K562 (cell line): ENCODE data around the gene UGT3A2. TPM values are rescaled to one million over a fixed set of nuclear protein-coding genes. Genes with fewer than 3 reads are reported as not detected.

Experiments
- ATAC-seq: fragments of 200-7000 bp; cut with Tn5 transposase; 3 replicates; pipeline ENCODE4 v1.9.1; 2020; ENCODE audit warnings: moderate library complexity
- BruUV-seq: library from RNA; stranded (reverse); fragments of 400-500 nt; replicated peaks from 2 replicates; lab custom pipeline; 2021; lab: Mats Ljungman, UMichigan
- CTCF ChIA-PET: fragments of 300-600 bp; formaldehyde crosslinking; extraction: SDS; loops from one replicate; lab custom pipeline; 2021; ENCODE audit warnings: low intra/inter-chr PET ratio; lab: Yijun Ruan, JAX
- POLR2A ChIA-PET: fragments of 300-600, 350-650 bp; sonication (Branson Sonifier 250); formaldehyde crosslinking; extraction: SDS; loops from one replicate; lab custom pipeline; 2021; ENCODE audit warnings: antibody characterized with exemption, inconsistent platforms; lab: Yijun Ruan, JAX
- DNase-seq, 4 experiments: peaks; one replicate each; pipeline versions ENCODE4 v3.0.0 to v3.0.0-alpha.2; 2011 to 2018; ENCODE audit warnings: low spot score in 3 of 4, mixed read lengths in 3 of 4; ENCODE audit errors: extremely low read depth in 1 of 4
- FAIRE-seq: peaks from 2 replicates; lab custom pipeline; 2011; peaks lifted over from hg19 to GRCh38; lab: Jason Lieb, UNC
- H2AFZ ChIP-seq: 2 replicates; pipeline ENCODE4 v1.6.0; 2011; ENCODE audit warnings: low read depth, low read length, control low read depth, inconsistent platforms
- H3K27ac ChIP-seq: fragments of 200-600 bp; 3 replicates; pipeline ENCODE4 v1.8.0; 2011; ENCODE audit warnings: low read depth, mild to moderate bottlenecking, control low read depth, inconsistent platforms, low read length, moderate library complexity, mixed read lengths; ENCODE audit errors: extremely low read depth
- H3K27me3 ChIP-seq, 2 experiments: fragments of 300-600 bp in 1 of 2; 2 replicates in 1 of 2; 3 replicates in 1 of 2; pipeline versions ENCODE4 v1.6.0 to v1.8.0; 2011; ENCODE audit warnings: inconsistent platforms in 2 of 2, low read length in 2 of 2, mild to moderate bottlenecking in 1 of 2, mixed read lengths in 1 of 2, moderate library complexity in 1 of 2; ENCODE audit not compliant: control insufficient read depth in 2 of 2, insufficient read depth in 2 of 2
- H3K36me3 ChIP-seq: fragments of 300-600 bp; 3 replicates; pipeline ENCODE4 v1.8.0; 2011; ENCODE audit warnings: mild to moderate bottlenecking, low read length, inconsistent platforms; ENCODE audit not compliant: control insufficient read depth, insufficient read depth
- H3K4me1 ChIP-seq, 2 experiments: fragments of 200-600 bp in 1 of 2; replicated peaks in 1 of 2; 2 replicates in 1 of 2; 3 replicates in 1 of 2; pipeline versions ENCODE4 v1.5.1 to v1.8.0; 2011; ENCODE audit warnings: inconsistent platforms in 2 of 2, low read length in 2 of 2, mild to moderate bottlenecking in 1 of 2, mixed read lengths in 1 of 2, moderate library complexity in 1 of 2; ENCODE audit not compliant: control insufficient read depth in 2 of 2, insufficient read depth in 2 of 2
- H3K4me2 ChIP-seq: 2 replicates; pipeline ENCODE4 v1.6.1; 2011; ENCODE audit warnings: low read length, control low read depth, inconsistent platforms, mixed read lengths; ENCODE audit not compliant: insufficient read depth
- H3K4me3 ChIP-seq: fragments of 200-600 bp; sonication (generic), shearing (Covaris generic); 2 replicates; pipeline ENCODE4 v1.5.1; 2016; ENCODE audit warnings: control low read depth, inconsistent platforms
- H3K79me2 ChIP-seq: fragments of 200-600 bp; 3 replicates; pipeline ENCODE4 v1.8.0; 2011; ENCODE audit warnings: low read length, inconsistent platforms; ENCODE audit not compliant: control insufficient read depth, insufficient read depth
- H3K9ac ChIP-seq, 2 experiments: 2 replicates each; pipeline versions ENCODE4 v1.6.0 to v1.6.1; 2011; ENCODE audit warnings: low read depth in 2 of 2, low read length in 2 of 2, control low read depth in 1 of 2, inconsistent platforms in 1 of 2, mild to moderate bottlenecking in 1 of 2, mixed read lengths in 1 of 2; ENCODE audit not compliant: insufficient read depth in 1 of 2
- H3K9me1 ChIP-seq: one replicate; pipeline ENCODE4 v1.6.0; 2011; ENCODE audit warnings: inconsistent platforms, mild to moderate bottlenecking, low read length, moderate library complexity; ENCODE audit not compliant: control insufficient read depth, insufficient read depth
- H3K9me3 ChIP-seq: replicated peaks from 2 replicates; pipeline ENCODE4 v1.5.1; 2011; ENCODE audit warnings: low read depth, low read length, inconsistent platforms; ENCODE audit not compliant: control insufficient read depth, insufficient read depth
- H4K20me1 ChIP-seq: replicated peaks from 2 replicates; pipeline ENCODE4 v1.6.1; 2011; ENCODE audit warnings: low read length, inconsistent platforms, mixed read lengths; ENCODE audit not compliant: control insufficient read depth, insufficient read depth
- CLOCK ChIP-seq: fragments of 250-450 bp; sonication (Bioruptor Pico); IDR thresholded peaks from 2 replicates; pipeline ENCODE4 v1.4.0; 2020; ENCODE audit warnings: mild to moderate bottlenecking, moderate library complexity, borderline replicate concordance
- KLF10 ChIP-seq: fragments of 250-450 bp; sonication (Bioruptor Pico); IDR thresholded peaks from 2 replicates; pipeline ENCODE4 v1.6.1; 2021; ENCODE audit warnings: matching md5 sums
- MAFG ChIP-seq: fragments of 450-650 bp; conservative IDR thresholded peaks from 2 replicates; pipeline ENCODE4 v1.6.1; 2016; ENCODE audit warnings: missing genetic modification characterization, missing compliant biosample characterization
- PHF21A ChIP-seq: fragments of 450-650 bp; IDR thresholded peaks from 2 replicates; pipeline ENCODE4 v1.6.1; 2017; ENCODE audit warnings: low read depth, borderline replicate concordance
- SMAD3 ChIP-seq: fragments of 450-650 bp; formaldehyde crosslinking; conservative IDR thresholded peaks from 2 replicates; pipeline ENCODE4 v1.4.0; 2020; ENCODE audit warnings: mild to moderate bottlenecking
- ZC3H11A ChIP-seq: IDR thresholded peaks from 2 replicates; pipeline ENCODE4 v1.6.1; 2012; ENCODE audit warnings: low read depth, low read length, improper control_type of control experiment
- WGBS: fragments of 100-300 bp; shearing (Covaris generic); methylation state at CpG from one replicate; pipeline ENCODE4 v1.1.6; 2016; ENCODE audit warnings: low coverage, mixed read lengths; ENCODE audit not compliant: insufficient coverage; ENCODE audit errors: missing lambda C conversion rate; 5-methylcytosine and 5-hydroxymethylcytosine counted together
- in situ Hi-C: fragments of 300-500 bp; cut with MboI; formaldehyde crosslinking; loops from 4 replicates; pipeline ENCODE4 v1.15.0; 2018; ENCODE audit warnings: inconsistent platforms, mixed read lengths
- intact Hi-C: fragments of 100-400 bp; cut with micrococcal nuclease; formaldehyde crosslinking; loops from 2 replicates; pipeline ENCODE4 v1.14.2; 2022
- polyA plus RNA-seq, 8 experiments: library from polyadenylated mRNA; depleted of rRNA in 4 of 8; stranded (reverse) in 5 of 8; unstranded in 3 of 8; fragments of >200 nt; fragmentation: Nextera tagmentation in 2 of 8; fragmentation: Illumina TruSeq in 1 of 8; extraction: Ambion mirVana in 2 of 8; extraction: Trizol in 1 of 8; gene quantifications; 2 replicates each; pipeline versions ENCODE4 v1.2.1 to v1.2.3, GENCODE V29; 2011 to 2014; ENCODE audit warnings: inconsistent platforms in 1 of 8, missing spikeins in 1 of 8
- total RNA-seq, 7 experiments: library from RNA; depleted of rRNA in 6 of 7; stranded (reverse); fragments of >200 nt in 6 of 7; fragmentation: Illumina TruSeq in 2 of 7; extraction: Trizol in 2 of 7; gene quantifications; 2 replicates each; pipeline versions ENCODE4 v1.2.1 to v1.2.3, GENCODE V29; 2011 to 2021; ENCODE audit warnings: low replicate concordance in 1 of 7
- TF ChIP-seq, protein P1 (sequence below): sonication (generic); formaldehyde crosslinking; IDR thresholded peaks from 2 replicates; pipeline ENCODE4 v1.8.0; 2022; ENCODE audit warnings: mild to moderate bottlenecking, missing genetic modification reagents
- TF ChIP-seq, protein P2 (sequence below): fragments of 250-450 bp; sonication (Bioruptor Pico); IDR thresholded peaks from 2 replicates; pipeline ENCODE4 v1.8.0; 2021; ENCODE audit warnings: moderate library complexity, mild to moderate bottlenecking, inconsistent platforms

Gene UGT3A2
- total and polyA plus RNA-seq, 9 of the 15 experiments (the other 6 are each of a cell fraction or from before 2014, with no cell fraction given), result not detected

DNA sequence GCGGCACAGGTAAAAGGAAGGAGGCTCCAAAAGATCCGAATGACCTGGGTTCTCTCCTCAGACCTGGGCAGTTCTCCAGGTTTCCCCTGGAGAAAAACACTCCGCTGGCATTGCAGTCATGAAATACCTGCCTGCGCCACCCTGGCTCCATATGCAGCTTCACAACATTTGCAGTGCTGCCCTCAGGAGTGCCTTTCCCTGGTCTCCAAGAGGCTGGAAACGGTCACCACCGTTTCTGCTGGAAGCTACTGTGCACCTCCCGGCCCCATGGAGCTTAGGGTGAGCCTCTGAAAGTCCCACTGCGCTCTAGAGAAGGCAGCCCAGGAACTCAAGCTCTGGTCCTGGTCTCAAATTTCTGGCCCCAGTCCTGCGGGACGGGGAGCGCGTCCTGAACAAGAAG is 76.2 kb downstream of the UGT3A2 start (continued):
- TF ChIP-seq CLOCK (CRISPR knock-in tag) (no peak), SMAD3 (no peak), KLF10 (CRISPR knock-in tag) (no peak)
- TF ChIP-seq, protein P1, sequence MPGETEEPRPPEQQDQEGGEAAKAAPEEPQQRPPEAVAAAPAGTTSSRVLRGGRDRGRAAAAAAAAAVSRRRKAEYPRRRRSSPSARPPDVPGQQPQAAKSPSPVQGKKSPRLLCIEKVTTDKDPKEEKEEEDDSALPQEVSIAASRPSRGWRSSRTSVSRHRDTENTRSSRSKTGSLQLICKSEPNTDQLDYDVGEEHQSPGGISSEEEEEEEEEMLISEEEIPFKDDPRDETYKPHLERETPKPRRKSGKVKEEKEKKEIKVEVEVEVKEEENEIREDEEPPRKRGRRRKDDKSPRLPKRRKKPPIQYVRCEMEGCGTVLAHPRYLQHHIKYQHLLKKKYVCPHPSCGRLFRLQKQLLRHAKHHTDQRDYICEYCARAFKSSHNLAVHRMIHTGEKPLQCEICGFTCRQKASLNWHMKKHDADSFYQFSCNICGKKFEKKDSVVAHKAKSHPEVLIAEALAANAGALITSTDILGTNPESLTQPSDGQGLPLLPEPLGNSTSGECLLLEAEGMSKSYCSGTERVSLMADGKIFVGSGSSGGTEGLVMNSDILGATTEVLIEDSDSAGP (CRISPR knock-in tag), result no peak

DNA sequence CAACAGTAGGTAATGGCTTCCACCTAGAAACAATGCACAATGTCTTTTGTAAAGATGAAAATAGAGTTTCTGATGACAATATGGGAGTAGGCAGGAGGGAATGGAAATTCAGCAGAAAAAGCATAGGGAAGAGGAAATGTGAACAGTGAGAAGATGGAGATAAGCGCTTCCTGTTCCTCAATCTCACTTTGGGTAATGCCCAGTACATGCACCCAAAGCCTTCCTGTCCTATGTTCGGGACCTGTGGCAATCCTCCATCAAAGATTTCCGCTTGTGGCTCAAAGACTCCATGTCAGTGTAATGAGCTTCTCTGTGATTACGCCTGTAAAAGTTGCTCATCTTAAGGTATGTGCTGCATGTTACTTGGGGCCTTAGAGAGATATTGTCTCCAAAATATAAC is 78.2 kb downstream of the UGT3A2 start:
- Histone ChIP-seq H3K36me3 (no peaks in the 10 kb centered on the region), H3K79me2 (no peaks in the 10 kb centered on the region)
- POLR2A ChIA-PET, result no interaction called here
- in situ Hi-C loops, result no loop called here
- TF ChIP-seq ZC3H11A, result no peak
- TF ChIP-seq MAFG (tag), result no peak
- TF ChIP-seq PHF21A, result no peak
- TF ChIP-seq, protein P2, sequence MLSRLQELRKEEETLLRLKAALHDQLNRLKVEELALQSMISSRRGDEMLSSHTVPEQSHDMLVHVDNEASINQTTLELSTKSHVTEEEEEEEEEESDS (CRISPR knock-in tag), result no peak
- TF ChIP-seq, all 486 proteins: peak for 0
- H3K9me1 ChIP-seq, result no peaks in the 10 kb centered on the region
- no peak overlapping the region for H3K9ac ChIP-seq
- BruUV-seq, result no TSS peak
- no peaks in the 10 kb centered on the region for H4K20me1 ChIP-seq
- H3K27ac ChIP-seq, result no peak overlapping the region
- no peak overlapping the region for H3K4me3 ChIP-seq
- WGBS, result 0% methylated on average over 4 of the region's 4 CpGs
- ATAC-seq, result no peak
- H2AFZ ChIP-seq, result no peak overlapping the region
- H3K4me1 ChIP-seq, result no peaks in the 10 kb centered on the region
- FAIRE-seq, result no peak
- CTCF ChIA-PET, result no interaction called here
- H3K27me3 ChIP-seq, result peaks cover 5 to 13% of the 10 kb centered on the region in 2 experiments; a peak in 4 of 5 replicates
- no peak for DNase-seq
- H3K4me2 ChIP-seq, result no peak overlapping the region
- H3K9me3 ChIP-seq, result no peaks in the 10 kb centered on the region
- intact Hi-C loops, result no loop called here
